Rectal smooth muscle tissue (tissue), 1 donor: ENCODE data around the gene HSPB1.
"Not testable (repeated sequence)": the region's sequence is repeated elsewhere in the genome, so short reads cannot be mapped to it uniquely, and the experiment has no call there.

ENCODE experiments used
- H3K27ac ChIP-seq: one replicate; pipeline ENCODE4 v1.7.0; 2013; ENCODE audit warnings: low read depth, low read length, inconsistent platforms
- H3K27me3 ChIP-seq: one replicate; pipeline ENCODE4 v1.7.0; 2013; ENCODE audit warnings: low read length; ENCODE audit not compliant: control insufficient read depth, insufficient read depth
- H3K36me3 ChIP-seq: one replicate; pipeline ENCODE4 v1.7.0; 2013; ENCODE audit warnings: low read length; ENCODE audit not compliant: control insufficient read depth, insufficient read depth
- H3K4me1 ChIP-seq: one replicate; pipeline ENCODE4 v1.7.0; 2013; ENCODE audit warnings: low read length; ENCODE audit not compliant: control insufficient read depth, insufficient read depth
- H3K4me3 ChIP-seq: one replicate; pipeline ENCODE4 v1.7.0; 2013; ENCODE audit warnings: low read length
- H3K9ac ChIP-seq: one replicate; pipeline ENCODE4 v1.7.0; 2013; ENCODE audit warnings: low read length

The HSPB1 gene

DNA sequence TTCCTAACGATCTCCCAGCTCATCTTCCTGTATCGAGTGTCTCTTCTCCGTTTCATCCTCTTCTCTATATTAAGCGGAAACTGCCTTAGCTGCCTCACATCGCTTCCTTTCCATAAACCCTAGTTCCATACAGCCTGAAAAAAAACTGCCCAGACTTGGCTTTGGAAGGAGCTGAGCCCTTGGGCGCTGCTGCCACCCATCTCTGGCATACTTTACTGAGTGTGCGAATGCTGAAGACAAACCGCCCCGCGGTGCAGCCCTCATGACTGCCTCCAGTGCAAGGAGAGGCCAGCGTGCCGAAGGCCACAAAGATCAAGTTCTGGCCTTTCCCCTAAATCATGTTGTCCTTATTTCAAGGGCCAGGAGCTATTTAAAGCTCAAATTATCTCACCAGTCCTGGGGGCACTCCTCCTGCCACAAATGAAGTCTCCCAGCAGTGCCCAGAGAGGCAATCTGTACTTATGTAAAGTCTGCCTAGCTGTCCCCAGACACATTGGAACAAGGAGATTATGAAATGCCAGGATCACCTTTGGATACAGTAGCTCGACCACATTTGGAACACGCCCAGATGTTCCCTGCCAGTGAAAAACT lies 31.1 kb downstream of the HSPB1 start:
- peaks cover 9% of the 10 kb centered on the region for H3K4me1 ChIP-seq
- H3K36me3 ChIP-seq, result peaks cover 11% of the 10 kb centered on the region
- H3K9ac ChIP-seq, result no peak overlapping the region
- no peaks in the 10 kb centered on the region for H3K27me3 ChIP-seq
- peak overlapping the region; percentile 28 for H3K27ac ChIP-seq
- H3K4me3 ChIP-seq, result no peak overlapping the region

DNA sequence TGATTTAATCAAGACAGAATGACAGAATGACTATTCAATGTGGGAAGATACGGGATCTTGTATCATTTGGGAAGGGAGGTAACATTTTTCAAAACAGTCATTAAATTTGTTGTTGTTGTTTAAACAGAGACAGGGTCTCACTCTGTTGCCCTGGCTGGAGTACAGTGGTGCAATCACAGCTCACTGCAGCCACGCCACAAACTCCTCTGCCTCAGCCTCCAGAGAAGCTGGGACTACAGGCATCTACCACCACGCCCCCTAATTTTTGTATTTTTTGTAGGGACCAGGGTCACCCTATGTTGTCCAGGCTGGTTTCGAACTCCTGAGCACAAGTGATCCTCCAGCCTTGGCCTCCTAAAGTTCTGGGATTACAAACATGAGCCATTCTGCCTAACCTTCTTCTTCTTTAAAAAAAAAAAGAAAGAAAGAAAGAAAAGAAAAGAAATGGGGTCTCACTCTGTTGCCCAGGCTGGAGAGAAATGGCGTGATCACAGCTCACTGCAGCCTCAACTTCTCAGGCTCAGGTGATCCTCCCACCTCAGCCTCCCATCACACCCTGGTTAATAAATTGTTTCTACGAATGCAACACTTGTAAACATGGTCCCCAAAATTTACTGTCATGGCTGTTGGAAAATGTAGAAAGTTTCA lies 32.0 kb downstream of the HSPB1 start:
- Histone ChIP-seq H3K36me3 (peaks cover 4% of the 10 kb centered on the region), H3K4me1 (peaks cover 9% of the 10 kb centered on the region), H3K27ac (no peak overlapping the region), H3K4me3 (no peak overlapping the region), H3K9ac (no peak overlapping the region), H3K27me3 (no peaks in the 10 kb centered on the region)

DNA sequence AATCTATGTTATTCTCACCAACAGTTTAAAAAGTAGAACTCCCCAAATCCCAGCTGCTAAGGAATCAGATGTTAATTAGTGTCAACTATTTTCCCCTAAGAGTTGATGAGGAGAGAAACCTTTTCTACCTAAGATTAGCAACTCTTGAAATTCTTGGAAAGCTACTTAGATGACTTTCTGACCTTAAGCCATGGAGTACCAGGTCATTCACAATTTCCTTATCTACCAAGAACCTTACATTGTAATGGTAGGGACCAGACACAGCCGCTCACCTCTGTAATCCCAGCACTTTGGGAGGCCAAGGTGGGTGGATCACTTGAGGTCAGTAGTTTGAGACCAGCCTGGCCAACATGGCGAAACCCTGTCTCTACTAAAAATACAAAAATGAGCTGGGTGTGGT lies 32.9 kb downstream of the HSPB1 start:
- H3K4me3 ChIP-seq, H3K27ac ChIP-seq, H3K36me3 ChIP-seq, H3K9ac ChIP-seq, H3K4me1 ChIP-seq, H3K27me3 ChIP-seq: not testable (repeated sequence)

DNA sequence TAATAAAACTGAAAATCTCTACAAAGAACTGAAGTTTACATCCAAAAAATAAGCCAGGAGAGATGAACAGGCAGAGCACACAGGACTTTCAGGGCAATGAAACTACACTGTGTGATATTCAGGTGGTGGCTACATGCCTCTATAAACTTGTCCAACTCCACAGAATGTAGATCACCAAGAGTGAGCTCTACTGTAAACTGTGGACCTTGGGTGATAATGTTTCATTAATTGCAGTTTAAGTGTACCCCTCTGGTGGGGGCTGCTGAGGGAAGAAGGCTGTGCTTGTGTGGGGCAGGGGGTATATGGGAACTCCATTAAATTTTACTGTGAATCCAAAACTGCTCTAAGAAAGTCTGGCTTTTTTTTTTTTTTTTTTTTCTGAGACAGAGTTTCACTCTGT lies 33.6 kb downstream of the HSPB1 start:
- Histone ChIP-seq H3K27ac (no peak overlapping the region), H3K27me3 (no peaks in the 10 kb centered on the region)

DNA sequence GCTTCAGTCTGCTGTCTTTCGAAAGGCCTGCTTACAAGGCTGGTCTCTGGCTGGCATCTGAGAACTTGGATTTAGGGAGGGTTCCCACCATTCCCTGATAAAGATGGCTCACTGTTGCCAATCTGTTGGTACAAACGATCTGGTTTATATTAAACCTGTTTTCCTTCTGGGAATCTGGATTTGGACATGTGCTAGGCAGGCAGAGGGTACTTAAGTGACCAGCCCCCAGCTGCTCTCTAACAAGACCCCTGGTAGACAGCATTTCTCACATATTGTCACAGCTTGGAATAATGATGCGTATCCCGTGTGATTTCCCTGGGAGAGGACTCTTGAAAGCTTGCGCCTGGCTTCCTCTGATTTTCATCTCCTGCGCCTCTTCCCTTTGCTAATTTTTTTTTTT lies 34.7 kb downstream of the HSPB1 start:
- H3K27me3 ChIP-seq, result no peaks in the 10 kb centered on the region
- H3K9ac ChIP-seq, result no peak overlapping the region
- H3K27ac ChIP-seq, result no peak overlapping the region
- H3K4me3 ChIP-seq, result no peak overlapping the region
- peaks cover under 1% of the 10 kb centered on the region for H3K36me3 ChIP-seq
- peaks cover 11% of the 10 kb centered on the region for H3K4me1 ChIP-seq

More for the DNA sequence above, 33.6 kb downstream of the HSPB1 start:
- no peak overlapping the region for H3K4me3 ChIP-seq
- H3K4me1 ChIP-seq, result peaks cover 9% of the 10 kb centered on the region
- no peaks in the 10 kb centered on the region for H3K36me3 ChIP-seq
- no peak overlapping the region for H3K9ac ChIP-seq

- Histone ChIP-seq H3K36me3 (peaks cover 6% of the 10 kb centered on the region), H3K4me3 (no peak overlapping the region), H3K27ac (no peak overlapping the region), H3K9ac (no peak overlapping the region), H3K27me3 (no peaks in the 10 kb centered on the region), H3K4me1 (peaks cover 8% of the 10 kb centered on the region)
These were observed 36.0 kb downstream of the HSPB1 start for GRCh38 chr7:76338298-76339084.

DNA sequence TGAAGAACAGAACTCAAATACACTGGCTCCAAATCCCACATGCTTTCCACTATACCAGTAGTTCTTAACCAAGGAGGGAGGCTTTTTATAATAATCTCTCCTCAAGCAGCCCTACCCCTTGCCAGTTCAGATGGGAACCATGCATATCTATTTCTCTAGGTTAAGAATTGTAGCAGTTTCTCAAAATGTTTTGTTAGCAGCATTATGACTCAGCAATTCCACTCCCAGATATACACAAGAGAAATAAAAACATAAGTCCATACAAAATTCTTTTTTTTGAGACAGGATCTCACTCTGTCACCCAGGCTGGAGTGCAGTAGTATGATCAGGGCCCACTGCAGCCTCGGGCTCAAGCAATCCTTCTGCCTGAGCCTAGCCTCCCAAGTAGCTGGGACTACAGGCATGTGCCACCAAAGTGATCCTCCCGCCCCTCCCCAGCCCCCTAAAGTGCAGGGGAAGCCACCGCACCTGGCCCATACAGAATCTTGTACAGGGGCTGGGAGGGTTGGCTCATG lies 38.2 kb downstream of the HSPB1 start:
- no peaks in the 10 kb centered on the region for H3K27me3 ChIP-seq
- no peak overlapping the region for H3K27ac ChIP-seq
- H3K36me3 ChIP-seq, result peaks cover 16% of the 10 kb centered on the region
- peaks cover 3% of the 10 kb centered on the region for H3K4me1 ChIP-seq
- no peak overlapping the region for H3K4me3 ChIP-seq
- H3K9ac ChIP-seq, result no peak overlapping the region

DNA sequence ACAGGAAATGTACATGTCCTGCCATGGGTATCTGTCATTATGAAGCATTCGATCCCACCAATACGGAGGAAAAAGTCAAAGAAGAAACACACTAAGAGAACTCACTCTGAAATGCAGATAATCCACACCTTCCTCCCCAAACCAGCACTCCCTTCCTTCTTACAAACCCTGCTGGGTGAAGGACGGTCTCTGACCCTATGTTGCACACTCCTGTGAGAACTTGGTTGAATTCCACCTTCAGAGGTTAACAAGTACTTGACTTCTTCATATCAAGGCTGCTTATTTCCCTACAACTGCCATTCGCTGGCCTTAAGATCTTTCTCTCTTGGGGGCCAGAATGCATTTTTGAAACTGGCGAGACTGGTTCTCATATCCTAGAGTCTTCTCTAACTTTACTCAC lies 39.7 kb downstream of the HSPB1 start:
- Histone ChIP-seq H3K9ac (no peak overlapping the region), H3K4me3 (no peak overlapping the region), H3K27ac (no peak overlapping the region), H3K4me1 (peaks cover 3% of the 10 kb centered on the region), H3K36me3 (peaks cover 21% of the 10 kb centered on the region), H3K27me3 (no peaks in the 10 kb centered on the region)

DNA sequence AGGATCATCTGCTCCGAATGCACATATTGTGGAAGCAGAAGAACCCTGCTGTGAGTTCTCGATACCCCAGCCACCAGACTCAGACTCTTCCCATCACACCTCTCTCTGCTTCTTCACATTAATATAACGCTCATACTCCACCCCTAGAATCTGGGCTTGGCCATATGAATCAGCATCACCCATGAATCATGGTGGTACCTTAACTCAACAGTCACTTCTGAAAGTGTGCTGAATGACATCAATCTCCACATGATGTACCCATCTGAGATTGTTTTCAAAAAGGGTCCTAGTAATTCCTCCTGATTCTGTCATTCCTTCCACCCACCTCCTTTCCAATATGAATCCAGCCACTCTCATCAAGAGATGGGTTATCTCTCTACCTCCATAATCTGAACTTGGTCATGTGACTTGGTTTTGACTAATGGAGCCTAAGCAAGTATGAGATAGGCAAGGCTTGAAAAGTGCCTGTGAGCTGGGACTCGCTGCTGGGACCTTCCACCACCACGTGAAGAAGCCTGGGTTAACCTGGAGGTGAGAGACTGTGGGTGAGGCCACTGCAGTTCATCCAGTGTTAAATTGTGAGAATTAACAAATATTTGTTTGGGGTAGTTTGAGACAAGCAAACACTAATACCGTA lies 40.9 kb downstream of the HSPB1 start:
- H3K36me3 ChIP-seq, result peaks cover 21% of the 10 kb centered on the region
- no peak overlapping the region for H3K9ac ChIP-seq
- no peak overlapping the region for H3K27ac ChIP-seq
- no peaks in the 10 kb centered on the region for H3K27me3 ChIP-seq
- peaks cover 3% of the 10 kb centered on the region for H3K4me1 ChIP-seq
- no peak overlapping the region for H3K4me3 ChIP-seq

DNA sequence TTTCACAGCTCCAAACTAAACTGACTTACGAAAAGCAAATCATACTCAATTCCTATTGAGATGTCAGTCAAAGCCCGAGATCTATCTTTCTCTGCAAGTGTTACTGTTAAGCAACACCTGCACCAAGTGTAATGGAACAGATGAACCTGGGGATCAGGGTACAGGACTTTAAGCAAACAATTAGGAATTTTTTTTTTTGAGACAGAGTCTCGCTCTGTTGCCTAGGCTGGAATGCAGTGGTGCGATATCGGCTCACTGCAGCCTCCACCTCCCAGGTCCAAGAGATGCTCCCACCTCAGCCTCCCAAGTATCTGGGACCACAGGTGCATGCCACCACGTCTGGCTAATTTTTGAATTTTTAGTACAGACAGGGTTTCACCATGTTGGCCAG lies 41.5 kb downstream of the HSPB1 start:
- no peak overlapping the region for H3K9ac ChIP-seq
- H3K27me3 ChIP-seq, result no peaks in the 10 kb centered on the region
- no peak overlapping the region for H3K27ac ChIP-seq
- peaks cover 21% of the 10 kb centered on the region for H3K36me3 ChIP-seq
- no peak overlapping the region for H3K4me3 ChIP-seq
- peaks cover 3% of the 10 kb centered on the region for H3K4me1 ChIP-seq

GRCh38 chr7:76346097-76346496 lies 43.6 kb downstream of the HSPB1 start:
- Histone ChIP-seq H3K36me3 (peaks cover 25% of the 10 kb centered on the region), H3K4me1 (peaks cover 3% of the 10 kb centered on the region), H3K27ac (no peak overlapping the region), H3K9ac (no peak overlapping the region), H3K4me3 (no peak overlapping the region), H3K27me3 (no peaks in the 10 kb centered on the region)

DNA sequence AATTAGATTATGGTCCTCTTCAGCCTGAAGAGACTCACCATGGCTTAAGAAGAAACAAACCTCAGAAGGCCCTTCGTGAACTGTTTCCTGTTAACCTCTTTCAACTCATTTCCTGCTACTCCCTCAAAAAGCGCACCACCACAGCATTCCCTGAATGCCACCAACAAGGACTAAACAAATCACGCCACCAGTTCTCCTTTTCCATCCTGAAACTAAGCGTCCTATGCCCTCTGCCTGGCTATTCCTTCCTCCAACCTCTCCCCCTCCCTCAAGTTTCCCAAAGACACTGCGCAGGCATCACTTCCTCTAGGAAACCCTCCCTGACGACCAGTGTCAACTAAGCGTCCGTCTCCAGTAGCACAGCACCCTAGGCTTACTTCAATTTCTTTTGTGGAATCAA lies 44.3 kb downstream of the HSPB1 start:
- Histone ChIP-seq H3K9ac (no peak overlapping the region), H3K27me3 (no peaks in the 10 kb centered on the region), H3K4me3 (no peak overlapping the region), H3K4me1 (peaks cover 3% of the 10 kb centered on the region), H3K27ac (no peak overlapping the region), H3K36me3 (peaks cover 25% of the 10 kb centered on the region)
